Spleen (tissue), 11 donors: ENCODE data around the gene FRYL. TPM values are rescaled to one million over a fixed set of nuclear protein-coding genes. Genes with fewer than 3 reads are reported as not detected.
A peak's percentile ranks its signal among the peaks of the same experiment; 100 is the strongest.

Source experiments
- DNase-seq: peaks from one replicate; pipeline ENCODE4 v3.0.0-alpha.2; 2020
- H3K27ac ChIP-seq, 8 donors: fragments of 200-600 bp; sonication (generic) in 7 of 8; 1 replicate in 4 of 8; 2 replicates in 4 of 8; pipeline versions ENCODE4 v1.5.0 to v1.8.0; 2016 to 2021; ENCODE audit warnings: inconsistent platforms in 4 of 8, mild to moderate bottlenecking in 4 of 8, moderate library complexity in 1 of 8
- H3K27me3 ChIP-seq, 7 donors: fragments of 200-600 bp; sonication (generic) in 6 of 7; replicated peaks in 1 of 7; 1 replicate in 4 of 7; 2 replicates in 3 of 7; pipeline versions ENCODE4 v1.5.0 to v1.8.0; 2016 to 2021; ENCODE audit warnings: inconsistent platforms in 3 of 7, mild to moderate bottlenecking in 1 of 7
- H3K36me3 ChIP-seq, 6 donors: fragments of 200-600 bp; sonication (generic) in 5 of 6; 1 replicate in 4 of 6; 2 replicates in 2 of 6; pipeline versions ENCODE4 v1.5.0 to v1.8.0; 2016 to 2021; ENCODE audit warnings: inconsistent platforms in 2 of 6
- H3K4me1 ChIP-seq, 6 donors: fragments of 200-600 bp; sonication (generic) in 5 of 6; 1 replicate in 3 of 6; 2 replicates in 3 of 6; pipeline versions ENCODE4 v1.5.0 to v1.8.0; 2016 to 2021; ENCODE audit warnings: inconsistent platforms in 3 of 6
- H3K4me3 ChIP-seq, 8 donors: fragments of 200-600 bp; sonication (generic) in 7 of 8; 1 replicate in 4 of 8; 2 replicates in 4 of 8; pipeline versions ENCODE4 v1.5.0 to v1.8.0; 2016 to 2021; ENCODE audit warnings: inconsistent platforms in 4 of 8, mild to moderate bottlenecking in 4 of 8, moderate library complexity in 2 of 8
- H3K9me3 ChIP-seq, 8 donors: fragments of 200-600 bp; sonication (generic) in 7 of 8; 1 replicate in 4 of 8; 2 replicates in 4 of 8; pipeline versions ENCODE4 v1.5.0 to v1.8.0; 2016 to 2021; ENCODE audit warnings: inconsistent platforms in 4 of 8
- CTCF ChIP-seq, 11 experiments: fragments of 200-600 bp in 7 of 11; fragments of 450-650 bp in 4 of 11; sonication (generic) in 4 of 11; IDR thresholded peaks in 8 of 11; conservative IDR thresholded peaks in 3 of 11; 1 replicate in 7 of 11; 2 replicates in 4 of 11; pipeline versions ENCODE4 v1.4.0 to v1.8.0; 2016 to 2021; ENCODE audit warnings: antibody characterized with exemption in 11 of 11, inconsistent platforms in 4 of 11, mild to moderate bottlenecking in 1 of 11
- POLR2A ChIP-seq, 3 donors: fragments of 450-650 bp; IDR thresholded peaks; one replicate each; pipeline ENCODE4 v1.5.1; 2017; ENCODE audit warnings: antibody characterized with exemption in 3 of 3, mild to moderate bottlenecking in 1 of 3
- POLR2AphosphoS5 ChIP-seq, 3 donors: sonication (generic); formaldehyde crosslinking; IDR thresholded peaks; one replicate each; pipeline ENCODE4 v1.5.1; 2017; ENCODE audit warnings: antibody characterized with exemption in 3 of 3
- WGBS, 5 donors: extraction: QIAGEN DNeasy Blood & Tissue Kit in 3 of 5; methylation state at CpG; one replicate each; pipeline versions ENCODE4 v1.1.5 to v1.1.7; 2013 to 2018; 5-methylcytosine and 5-hydroxymethylcytosine counted together
- intact Hi-C: fragments of 100-400 bp; cut with DNase I; formaldehyde crosslinking; loops from one replicate; pipeline ENCODE4 v1.15.0; 2023; ENCODE audit warnings: low total_unique reads
- polyA plus RNA-seq, 3 donors: library from polyadenylated mRNA; stranded (reverse); fragments of 200-250 nt; gene quantifications; one replicate each; pipeline ENCODE4 v1.2.1, GENCODE V29; 2013
- total RNA-seq, 7 donors: library from RNA; depleted of rRNA in 3 of 7; stranded (reverse); fragments of >200 nt in 3 of 7; fragmentation: NEBNext Ultra II Directional in 4 of 7; extraction: Animal tissue kit (Norgen Biotek cat#: 25700) in 4 of 7; gene quantifications; one replicate each; pipeline versions ENCODE4 v1.1.0 to v1.2.1, GENCODE V29; 2016 to 2021
- donor health status: healthy with polysubstance abuse.
- donor health status: DM: no; HTN: no; CAD: no; lungs with moderate emphysema.
- donor health status: DM: no; HTN: no; CAD: no.
- donor health status: Bipolar disorder and iron deficiency.
- donor health status: healthy.
- donor health status: DM: no; HTN: no; CAD: no.
- donor health status: DM: yes; HTN: yes; CAD: no.

Gene FRYL
- total and polyA plus RNA-seq, 10 donors = 14.2 to 118 (median 94.9) TPM

GRCh38 chr4:48667148-48667547 lies 112.9 kb downstream of the FRYL start:
- H3K9me3 ChIP-seq = peaks cover 0 to 16% (median 13%) of the 10 kb centered on the region in 8 donors
- no peak for DNase-seq
- TF ChIP-seq POLR2AphosphoS5 (IDR thresholded peaks at IDR 0.05) = no peak
- peaks cover 0 to 9% (median 0%) of the 10 kb centered on the region in 6 donors for H3K36me3 ChIP-seq
- peak overlapping the region in 1 of 8 donors; percentile 35 for H3K27ac ChIP-seq
- peaks cover 0 to 52% (median 28%) of the 10 kb centered on the region in 6 donors for H3K4me1 ChIP-seq
- intact Hi-C loops = no loop called here
- no peak overlapping the region for H3K4me3 ChIP-seq
- 47 to 66% (median 53%) methylated on average over 2 of the region's 2 CpGs for WGBS, 5 donors
- no peaks in the 10 kb centered on the region for H3K27me3 ChIP-seq

GRCh38 chr4:48665555-48666186 lies 114.4 kb downstream of the FRYL start:
- H3K4me1 ChIP-seq = peaks cover 0 to 59% (median 28%) of the 10 kb centered on the region in 6 donors
- H3K27me3 ChIP-seq = no peaks in the 10 kb centered on the region
- H3K9me3 ChIP-seq = peaks cover 0 to 20% (median 13%) of the 10 kb centered on the region in 8 donors
- no peak overlapping the region for H3K27ac ChIP-seq
- intact Hi-C loops = no loop called here
- H3K36me3 ChIP-seq = peaks cover 0 to 9% (median 0%) of the 10 kb centered on the region in 6 donors
- no peak for DNase-seq
- H3K4me3 ChIP-seq = no peak overlapping the region
- 83 to 94% (median 87%) methylated on average over 4 of the region's 4 CpGs for WGBS, 5 donors
- no peak for TF ChIP-seq POLR2A (IDR thresholded peaks at IDR 0.05)
- TF ChIP-seq POLR2AphosphoS5 (IDR thresholded peaks at IDR 0.05) = no peak
- no peak for TF ChIP-seq CTCF (IDR thresholded peaks at IDR 0.05 in 8 of 11, conservative IDR thresholded peaks at IDR 0.05 in 3 of 11)

GRCh38 chr4:48664938-48665337 lies 115.1 kb downstream of the FRYL start:
- H3K27me3 ChIP-seq = no peaks in the 10 kb centered on the region
- peaks cover 0 to 9% (median 0%) of the 10 kb centered on the region in 6 donors for H3K36me3 ChIP-seq
- peaks cover 0 to 67% (median 30%) of the 10 kb centered on the region in 6 donors for H3K4me1 ChIP-seq
- no peak for DNase-seq
- intact Hi-C loops = no loop called here
- H3K9me3 ChIP-seq = peaks cover 0 to 20% (median 12%) of the 10 kb centered on the region in 8 donors
- H3K27ac ChIP-seq = no peak overlapping the region
- TF ChIP-seq POLR2A (IDR thresholded peaks at IDR 0.05) (no peak), POLR2AphosphoS5 (IDR thresholded peaks at IDR 0.05) (no peak), CTCF (IDR thresholded peaks at IDR 0.05 in 8 of 11, conservative IDR thresholded peaks at IDR 0.05 in 3 of 11) (no peak)
- no peak overlapping the region for H3K4me3 ChIP-seq

GRCh38 chr4:48661391-48661790 lies 118.7 kb downstream of the FRYL start:
- H3K9me3 ChIP-seq = peaks cover 0 to 20% (median 12%) of the 10 kb centered on the region in 8 donors
- intact Hi-C loops = no loop called here
- H3K27me3 ChIP-seq = no peaks in the 10 kb centered on the region
- H3K4me1 ChIP-seq = peaks cover 0 to 42% (median 15%) of the 10 kb centered on the region in 6 donors
- no peak overlapping the region for H3K4me3 ChIP-seq
- TF ChIP-seq POLR2A (IDR thresholded peaks at IDR 0.05) (no peak), POLR2AphosphoS5 (IDR thresholded peaks at IDR 0.05) (no peak), CTCF (IDR thresholded peaks at IDR 0.05 in 8 of 11, conservative IDR thresholded peaks at IDR 0.05 in 3 of 11) (no peak)
- WGBS, 5 donors = 81 to 100% (median 86%) methylated on average over 1 of the region's 1 CpG
- DNase-seq = no peak
- peaks cover 0 to 9% (median 0%) of the 10 kb centered on the region in 6 donors for H3K36me3 ChIP-seq
- H3K27ac ChIP-seq = no peak overlapping the region
